ENCODE data around the gene DCC. TPM values are rescaled to one million over a fixed set of nuclear protein-coding genes. Genes with fewer than 3 reads are reported as not detected.

Gene DCC
- total RNA-seq, 1 donor from 2014 or later: 5.6 TPM

- H3K9me3 Mint-ChIP-seq (ENCODE audit: unreplicated experiment): no peaks in the 10 kb centered on the region
- H3K27ac Mint-ChIP-seq (ENCODE audit: unreplicated experiment): no peak overlapping the region
- H3K27me3 Mint-ChIP-seq (ENCODE audit: unreplicated experiment): no peaks in the 10 kb centered on the region
- no peak for DNase-seq
- H3K4me3 Mint-ChIP-seq (ENCODE audit: unreplicated experiment): no peak overlapping the region
- H3K4me1 Mint-ChIP-seq (ENCODE audit: low read depth, unreplicated experiment): no peaks in the 10 kb centered on the region
- no peaks in the 10 kb centered on the region for H3K36me3 Mint-ChIP-seq (ENCODE audit: unreplicated experiment)
- no peak for TF ChIP-seq CTCF (IDR thresholded peaks at IDR 0.05; ENCODE audit: partially characterized antibody, unreplicated experiment)
Observed at GRCh38 chr18:53442415-53442783, 1102.4 kb downstream of the DCC start.

- no peak for TF ChIP-seq CTCF (IDR thresholded peaks at IDR 0.05; ENCODE audit: partially characterized antibody, unreplicated experiment)
- no peaks in the 10 kb centered on the region for H3K9me3 Mint-ChIP-seq (ENCODE audit: unreplicated experiment)
- no peak for DNase-seq
- no peaks in the 10 kb centered on the region for H3K4me1 Mint-ChIP-seq (ENCODE audit: low read depth, unreplicated experiment)
- no peaks in the 10 kb centered on the region for H3K27me3 Mint-ChIP-seq (ENCODE audit: unreplicated experiment)
- no peaks in the 10 kb centered on the region for H3K36me3 Mint-ChIP-seq (ENCODE audit: unreplicated experiment)
- no peak overlapping the region for H3K4me3 Mint-ChIP-seq (ENCODE audit: unreplicated experiment)
- no peak overlapping the region for H3K27ac Mint-ChIP-seq (ENCODE audit: unreplicated experiment)
Observed at GRCh38 chr18:53443336-53443735, 1103.3 kb downstream of the DCC start.

- Mint-ChIP-seq H3K36me3 (ENCODE audit: unreplicated experiment) (no peaks in the 10 kb centered on the region), H3K9me3 (ENCODE audit: unreplicated experiment) (no peaks in the 10 kb centered on the region), H3K27ac (ENCODE audit: unreplicated experiment) (no peak overlapping the region), H3K27me3 (ENCODE audit: unreplicated experiment) (no peaks in the 10 kb centered on the region), H3K4me3 (ENCODE audit: unreplicated experiment) (no peak overlapping the region), H3K4me1 (ENCODE audit: low read depth, unreplicated experiment) (no peaks in the 10 kb centered on the region)
- no peak for DNase-seq
- TF ChIP-seq CTCF (IDR thresholded peaks at IDR 0.05; ENCODE audit: partially characterized antibody, unreplicated experiment): no peak
Observed at GRCh38 chr18:53443831-53444230, 1103.8 kb downstream of the DCC start.

DNA sequence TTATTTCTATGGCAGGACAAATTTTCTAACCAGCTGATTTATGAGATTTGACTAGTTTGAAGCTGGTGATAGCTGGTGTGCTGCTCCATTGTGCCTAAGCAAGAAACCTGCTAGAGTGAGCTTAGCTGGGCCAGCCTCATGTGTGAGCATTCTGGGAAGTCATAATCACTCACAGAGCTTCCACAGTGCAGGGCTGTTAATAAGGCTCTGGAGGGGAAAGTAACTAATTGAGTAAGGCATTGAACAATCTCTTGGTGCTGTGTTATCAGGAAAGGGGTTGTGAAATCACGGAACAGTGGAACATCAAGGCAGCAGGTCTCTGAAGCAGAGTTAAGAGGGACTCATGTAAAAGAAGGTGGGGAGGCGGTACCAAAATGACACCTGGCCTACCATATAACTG lies 1111.9 kb downstream of the DCC start:
- no peak for TF ChIP-seq CTCF (IDR thresholded peaks at IDR 0.05; ENCODE audit: partially characterized antibody, unreplicated experiment)
- H3K4me1 Mint-ChIP-seq (ENCODE audit: low read depth, unreplicated experiment): peaks cover 20% of the 10 kb centered on the region
- H3K27ac Mint-ChIP-seq (ENCODE audit: unreplicated experiment): no peak overlapping the region
- no peaks in the 10 kb centered on the region for H3K9me3 Mint-ChIP-seq (ENCODE audit: unreplicated experiment)
- H3K36me3 Mint-ChIP-seq (ENCODE audit: unreplicated experiment): no peaks in the 10 kb centered on the region
- no peak overlapping the region for H3K4me3 Mint-ChIP-seq (ENCODE audit: unreplicated experiment)
- no peak for DNase-seq
- H3K27me3 Mint-ChIP-seq (ENCODE audit: unreplicated experiment): no peaks in the 10 kb centered on the region

DNA sequence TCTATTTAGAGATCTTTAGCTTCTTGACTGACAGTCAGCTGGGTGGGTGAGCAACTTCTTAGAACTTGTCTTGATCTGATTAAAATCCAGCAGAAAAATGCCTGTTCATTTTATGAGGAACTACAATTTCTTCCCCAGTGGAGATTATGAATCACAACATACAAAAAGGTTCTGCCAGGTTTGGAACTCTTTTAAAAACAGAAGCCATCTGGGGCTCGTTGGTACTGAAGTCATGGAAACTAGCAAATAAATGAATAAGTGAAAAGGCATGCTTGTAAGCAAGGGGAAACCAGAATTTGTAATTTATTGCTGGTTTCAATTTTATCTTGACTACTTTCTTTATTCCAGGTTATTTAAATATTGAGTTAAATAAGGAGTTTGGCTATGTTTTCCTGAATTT lies 1117.1 kb downstream of the DCC start:
- peaks cover 3% of the 10 kb centered on the region for H3K27me3 Mint-ChIP-seq (ENCODE audit: unreplicated experiment)
- no peak overlapping the region for H3K4me3 Mint-ChIP-seq (ENCODE audit: unreplicated experiment)
- H3K4me1 Mint-ChIP-seq (ENCODE audit: low read depth, unreplicated experiment): peaks cover 32% of the 10 kb centered on the region
- no peak for DNase-seq
- H3K36me3 Mint-ChIP-seq (ENCODE audit: unreplicated experiment): no peaks in the 10 kb centered on the region
- no peak overlapping the region for H3K27ac Mint-ChIP-seq (ENCODE audit: unreplicated experiment)
- peaks cover 5% of the 10 kb centered on the region for H3K9me3 Mint-ChIP-seq (ENCODE audit: unreplicated experiment)
- no peak for TF ChIP-seq CTCF (IDR thresholded peaks at IDR 0.05; ENCODE audit: partially characterized antibody, unreplicated experiment)
